ENCODE measurements around the gene KRTAP10-4.

DNA sequence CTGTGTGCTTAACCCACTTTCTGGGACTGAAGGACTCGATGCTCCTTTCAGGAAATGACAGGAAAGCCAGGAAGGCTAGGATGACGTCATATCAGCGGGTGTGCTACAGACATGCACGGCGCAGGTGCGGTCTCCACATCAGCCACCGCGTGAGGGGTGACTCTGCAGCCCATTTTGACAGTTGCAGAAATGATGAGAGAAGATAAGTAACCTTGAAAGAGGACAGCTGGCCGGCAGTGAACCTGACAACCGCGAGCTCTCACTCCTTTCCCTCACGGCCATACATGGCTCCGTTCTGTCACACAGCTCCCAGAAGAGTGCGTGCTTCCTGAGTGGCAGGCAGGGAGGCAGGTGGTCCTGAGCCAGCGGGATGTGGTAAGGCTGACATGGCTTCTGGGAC is 8.5 kb downstream of the KRTAP10-4 start:
- TF ChIP-seq, protein P1, sequence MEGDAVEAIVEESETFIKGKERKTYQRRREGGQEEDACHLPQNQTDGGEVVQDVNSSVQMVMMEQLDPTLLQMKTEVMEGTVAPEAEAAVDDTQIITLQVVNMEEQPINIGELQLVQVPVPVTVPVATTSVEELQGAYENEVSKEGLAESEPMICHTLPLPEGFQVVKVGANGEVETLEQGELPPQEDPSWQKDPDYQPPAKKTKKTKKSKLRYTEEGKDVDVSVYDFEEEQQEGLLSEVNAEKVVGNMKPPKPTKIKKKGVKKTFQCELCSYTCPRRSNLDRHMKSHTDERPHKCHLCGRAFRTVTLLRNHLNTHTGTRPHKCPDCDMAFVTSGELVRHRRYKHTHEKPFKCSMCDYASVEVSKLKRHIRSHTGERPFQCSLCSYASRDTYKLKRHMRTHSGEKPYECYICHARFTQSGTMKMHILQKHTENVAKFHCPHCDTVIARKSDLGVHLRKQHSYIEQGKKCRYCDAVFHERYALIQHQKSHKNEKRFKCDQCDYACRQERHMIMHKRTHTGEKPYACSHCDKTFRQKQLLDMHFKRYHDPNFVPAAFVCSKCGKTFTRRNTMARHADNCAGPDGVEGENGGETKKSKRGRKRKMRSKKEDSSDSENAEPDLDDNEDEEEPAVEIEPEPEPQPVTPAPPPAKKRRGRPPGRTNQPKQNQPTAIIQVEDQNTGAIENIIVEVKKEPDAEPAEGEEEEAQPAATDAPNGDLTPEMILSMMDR (conservative IDR thresholded peaks at IDR 0.05) = no peak
- TF ChIP-seq ZFX (IDR thresholded peaks at IDR 0.05) = no peak
